Gastrocnemius medialis (tissue), 4 donors: ENCODE results near the gene PALLD. TPM values are rescaled to one million over a fixed set of nuclear protein-coding genes. Genes with fewer than 3 reads are reported as not detected.

Experiments used
- ATAC-seq, 2 donors: fragments of 150-250 bp; one replicate each; pipeline ENCODE4 v1.9.1; 2016
- DNase-seq, 2 donors: peaks; one replicate each; pipeline ENCODE4 v3.0.0-alpha.2; 2019
- H3K27ac ChIP-seq, 4 donors: fragments of 200-600 bp; sonication (generic); 1 replicate in 1 of 4; 2 replicates in 3 of 4; pipeline ENCODE4 v1.5.1; 2016 to 2018; ENCODE audit warnings: mild to moderate bottlenecking in 2 of 4, moderate library complexity in 1 of 4
- H3K27me3 ChIP-seq, 3 donors: fragments of 200-600 bp; sonication (generic) in 2 of 3; 1 replicate in 1 of 3; 2 replicates in 2 of 3; pipeline versions ENCODE4 v1.5.1 to v1.6.0; 2016 to 2019; ENCODE audit warnings: mild to moderate bottlenecking in 1 of 3, moderate library complexity in 1 of 3
- H3K36me3 ChIP-seq, 2 donors: fragments of 200-600 bp; sonication (generic) in 1 of 2; one replicate each; pipeline ENCODE4 v1.5.1; 2017 to 2018
- H3K4me1 ChIP-seq, 2 donors: fragments of 200-600 bp; sonication (generic) in 1 of 2; one replicate each; pipeline ENCODE4 v1.5.1; 2016 to 2017; ENCODE audit warnings: mild to moderate bottlenecking in 2 of 2
- H3K4me3 ChIP-seq, 4 donors: fragments of 200-600 bp; sonication (generic) in 3 of 4; 1 replicate in 1 of 4; 2 replicates in 3 of 4; pipeline ENCODE4 v1.5.1; 2016 to 2019; ENCODE audit warnings: mild to moderate bottlenecking in 2 of 4
- H3K9me3 ChIP-seq, 3 donors: fragments of 200-600 bp; sonication (generic) in 2 of 3; 1 replicate in 1 of 3; 2 replicates in 2 of 3; pipeline ENCODE4 v1.5.1; 2016 to 2019
- CTCF ChIP-seq, 5 experiments: fragments of 450-650 bp in 3 of 5; fragments of 200-600 bp in 2 of 5; sonication (generic) in 2 of 5; IDR thresholded peaks in 4 of 5; conservative IDR thresholded peaks in 1 of 5; 1 replicate in 4 of 5; 2 replicates in 1 of 5; pipeline ENCODE4 v1.5.1; 2016 to 2019; ENCODE audit warnings: antibody characterized with exemption in 5 of 5, mild to moderate bottlenecking in 3 of 5, moderate library complexity in 3 of 5
- POLR2A ChIP-seq, 2 donors: fragments of 450-650 bp; IDR thresholded peaks; one replicate each; pipeline ENCODE4 v1.6.1; 2017; ENCODE audit warnings: antibody characterized with exemption in 2 of 2, mild to moderate bottlenecking in 2 of 2, moderate library complexity in 2 of 2
- in situ Hi-C, 4 donors: fragments of 200-750 bp; cut with MboI; loops; one replicate each; pipeline versions ENCODE4 v1.15.0 to v1.8.0; 2017; ENCODE audit warnings: low sequenced_read_pairs in 4 of 4
- intact Hi-C: fragments of 100-400 bp; cut with DNase I; formaldehyde crosslinking; loops from one replicate; pipeline ENCODE4 v1.15.1; 2023; ENCODE audit warnings: low total_unique reads
- total RNA-seq, 4 donors: library from RNA; depleted of rRNA; stranded (reverse); fragments of >200 nt; gene quantifications; one replicate each; pipeline versions ENCODE4 v1.1.0 to v1.2.3, GENCODE V29; 2016

Gene PALLD
- total RNA-seq, 4 donors from 2014 or later: 165 to 439 (median 319) TPM

- DNase-seq: no peak
- intact Hi-C loops: loop anchor here (5.0 kb wide), 2 partner anchors 73 to 122 kb away; no protein-coding TSS in a partner anchor
- Histone ChIP-seq H3K27me3 (no peaks in the 10 kb centered on the region), H3K27ac (peak overlapping the region; percentile 77 to 89 (median 82)), H3K4me1 (peaks cover 45 to 56% of the 10 kb centered on the region in 2 donors), H3K36me3 (no peaks in the 10 kb centered on the region), H3K4me3 (peak overlapping the region; percentile 37 to 86 (median 78)), H3K9me3 (no peaks in the 10 kb centered on the region)
- ATAC-seq: no peak
- TF ChIP-seq POLR2A (IDR thresholded peaks at IDR 0.05): no peak
- no peak for TF ChIP-seq CTCF (IDR thresholded peaks at IDR 0.05 in 4 of 5, conservative IDR thresholded peaks at IDR 0.05 in 1 of 5)
- in situ Hi-C loops: no loop called here
Observed at GRCh38 chr4:168634276-168634802, 137.5 kb downstream of the PALLD start.

DNA sequence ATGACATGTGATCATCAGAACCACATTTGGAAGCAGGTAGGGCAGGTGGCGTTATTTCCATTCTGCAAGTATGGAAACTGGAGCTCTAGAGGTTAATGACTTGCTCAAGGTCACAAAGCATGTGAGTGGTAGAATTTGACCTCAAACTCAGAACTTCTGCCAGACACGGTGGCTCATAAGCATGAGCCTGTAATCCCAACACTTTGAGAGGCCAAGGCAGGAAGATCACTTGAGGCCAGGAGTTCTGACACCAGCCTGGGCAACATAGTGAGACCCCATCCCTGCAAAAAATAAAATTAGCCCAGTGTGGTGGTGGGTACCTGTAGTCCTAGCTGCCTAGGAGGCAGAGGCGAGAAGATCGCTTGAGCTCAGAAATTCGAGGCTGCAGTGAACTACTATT is 139.2 kb downstream of the PALLD start:
- intact Hi-C loops: loop anchor here (5.0 kb wide), 1 partner anchor 196 kb away; no protein-coding TSS in a partner anchor
- Histone ChIP-seq H3K27me3 (no peaks in the 10 kb centered on the region), H3K9me3 (no peaks in the 10 kb centered on the region), H3K27ac (peak overlapping the region; percentile 77 to 89 (median 81)), H3K4me3 (no peak overlapping the region), H3K4me1 (peaks cover 50 to 57% of the 10 kb centered on the region in 2 donors), H3K36me3 (no peaks in the 10 kb centered on the region)
- ATAC-seq: peak in 1 of 2 donors; percentile 17
- DNase-seq: no peak
- in situ Hi-C loops: no loop called here
- no peak for TF ChIP-seq POLR2A (IDR thresholded peaks at IDR 0.05)
- no peak for TF ChIP-seq CTCF (IDR thresholded peaks at IDR 0.05 in 4 of 5, conservative IDR thresholded peaks at IDR 0.05 in 1 of 5)

DNA sequence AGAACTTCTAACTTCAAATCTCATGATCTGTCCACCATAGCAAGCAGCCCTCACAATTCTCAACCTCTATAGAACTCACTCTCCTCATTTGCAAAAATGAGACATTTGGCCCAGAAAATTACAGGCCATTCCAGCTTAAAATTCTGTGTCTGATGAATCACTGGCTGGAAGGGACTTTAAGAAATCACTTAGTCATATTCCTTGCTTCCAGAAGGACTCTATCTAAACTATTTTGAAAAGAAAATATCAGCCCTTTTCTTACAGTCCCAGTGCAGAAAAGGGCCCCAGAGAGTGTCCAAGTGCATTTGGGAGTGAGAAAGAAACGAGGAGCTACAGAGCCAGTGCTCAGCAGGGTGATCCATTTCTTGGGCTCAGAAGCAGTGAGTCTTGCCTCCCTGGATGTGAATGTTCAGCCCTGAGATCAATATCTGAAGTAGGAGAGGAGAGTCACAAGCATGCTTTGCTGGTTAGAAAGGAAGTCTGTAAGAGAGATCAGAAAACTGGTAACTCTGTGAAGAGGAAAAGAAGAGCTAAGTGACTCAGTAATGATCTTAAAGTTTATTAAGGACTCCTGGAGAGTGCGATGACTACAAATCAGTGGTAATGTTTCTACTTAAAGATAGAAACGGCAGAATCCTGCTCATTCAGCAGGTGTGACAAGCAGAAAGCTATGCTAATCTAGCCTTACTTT is 139.8 kb downstream of the PALLD start:
- DNase-seq: no peak
- intact Hi-C loops (loop anchor here (5.0 kb wide), 1 partner anchor 196 kb away; no protein-coding TSS in a partner anchor), in situ Hi-C loops (no loop called here)
- Histone ChIP-seq H3K9me3 (no peaks in the 10 kb centered on the region), H3K4me1 (peaks cover 50 to 60% of the 10 kb centered on the region in 2 donors), H3K27ac (peak overlapping the region; percentile 77 to 89 (median 81)), H3K27me3 (no peaks in the 10 kb centered on the region), H3K36me3 (no peaks in the 10 kb centered on the region), H3K4me3 (no peak overlapping the region)
- no peak for ATAC-seq
- no peak for TF ChIP-seq POLR2A (IDR thresholded peaks at IDR 0.05)
- TF ChIP-seq CTCF (IDR thresholded peaks at IDR 0.05 in 4 of 5, conservative IDR thresholded peaks at IDR 0.05 in 1 of 5): no peak

GRCh38 chr4:168637872-168638756 is 141.3 kb downstream of the PALLD start:
- Histone ChIP-seq H3K4me1 (peaks cover 42 to 59% of the 10 kb centered on the region in 2 donors), H3K9me3 (no peaks in the 10 kb centered on the region), H3K4me3 (no peak overlapping the region), H3K36me3 (no peaks in the 10 kb centered on the region), H3K27me3 (no peaks in the 10 kb centered on the region), H3K27ac (peak overlapping the region; percentile 77 to 89 (median 81))
- TF ChIP-seq CTCF (IDR thresholded peaks at IDR 0.05 in 4 of 5, conservative IDR thresholded peaks at IDR 0.05 in 1 of 5) (no peak), POLR2A (IDR thresholded peaks at IDR 0.05) (no peak)
- ATAC-seq (no peak), DNase-seq (no peak)
- intact Hi-C loops (loop anchor here (5.0 kb wide), 1 partner anchor 194 kb away; no protein-coding TSS in a partner anchor), in situ Hi-C loops (no loop called here)
